ENCODE data around the gene CCDC40. TPM values are rescaled to one million over a fixed set of nuclear protein-coding genes. Genes with fewer than 3 reads are reported as not detected.

The CCDC40 gene, protein sequence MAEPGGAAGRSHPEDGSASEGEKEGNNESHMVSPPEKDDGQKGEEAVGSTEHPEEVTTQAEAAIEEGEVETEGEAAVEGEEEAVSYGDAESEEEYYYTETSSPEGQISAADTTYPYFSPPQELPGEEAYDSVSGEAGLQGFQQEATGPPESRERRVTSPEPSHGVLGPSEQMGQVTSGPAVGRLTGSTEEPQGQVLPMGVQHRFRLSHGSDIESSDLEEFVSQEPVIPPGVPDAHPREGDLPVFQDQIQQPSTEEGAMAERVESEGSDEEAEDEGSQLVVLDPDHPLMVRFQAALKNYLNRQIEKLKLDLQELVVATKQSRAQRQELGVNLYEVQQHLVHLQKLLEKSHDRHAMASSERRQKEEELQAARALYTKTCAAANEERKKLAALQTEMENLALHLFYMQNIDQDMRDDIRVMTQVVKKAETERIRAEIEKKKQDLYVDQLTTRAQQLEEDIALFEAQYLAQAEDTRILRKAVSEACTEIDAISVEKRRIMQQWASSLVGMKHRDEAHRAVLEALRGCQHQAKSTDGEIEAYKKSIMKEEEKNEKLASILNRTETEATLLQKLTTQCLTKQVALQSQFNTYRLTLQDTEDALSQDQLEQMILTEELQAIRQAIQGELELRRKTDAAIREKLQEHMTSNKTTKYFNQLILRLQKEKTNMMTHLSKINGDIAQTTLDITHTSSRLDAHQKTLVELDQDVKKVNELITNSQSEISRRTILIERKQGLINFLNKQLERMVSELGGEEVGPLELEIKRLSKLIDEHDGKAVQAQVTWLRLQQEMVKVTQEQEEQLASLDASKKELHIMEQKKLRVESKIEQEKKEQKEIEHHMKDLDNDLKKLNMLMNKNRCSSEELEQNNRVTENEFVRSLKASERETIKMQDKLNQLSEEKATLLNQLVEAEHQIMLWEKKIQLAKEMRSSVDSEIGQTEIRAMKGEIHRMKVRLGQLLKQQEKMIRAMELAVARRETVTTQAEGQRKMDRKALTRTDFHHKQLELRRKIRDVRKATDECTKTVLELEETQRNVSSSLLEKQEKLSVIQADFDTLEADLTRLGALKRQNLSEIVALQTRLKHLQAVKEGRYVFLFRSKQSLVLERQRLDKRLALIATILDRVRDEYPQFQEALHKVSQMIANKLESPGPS
- 5.4 TPM for total RNA-seq

DNA sequence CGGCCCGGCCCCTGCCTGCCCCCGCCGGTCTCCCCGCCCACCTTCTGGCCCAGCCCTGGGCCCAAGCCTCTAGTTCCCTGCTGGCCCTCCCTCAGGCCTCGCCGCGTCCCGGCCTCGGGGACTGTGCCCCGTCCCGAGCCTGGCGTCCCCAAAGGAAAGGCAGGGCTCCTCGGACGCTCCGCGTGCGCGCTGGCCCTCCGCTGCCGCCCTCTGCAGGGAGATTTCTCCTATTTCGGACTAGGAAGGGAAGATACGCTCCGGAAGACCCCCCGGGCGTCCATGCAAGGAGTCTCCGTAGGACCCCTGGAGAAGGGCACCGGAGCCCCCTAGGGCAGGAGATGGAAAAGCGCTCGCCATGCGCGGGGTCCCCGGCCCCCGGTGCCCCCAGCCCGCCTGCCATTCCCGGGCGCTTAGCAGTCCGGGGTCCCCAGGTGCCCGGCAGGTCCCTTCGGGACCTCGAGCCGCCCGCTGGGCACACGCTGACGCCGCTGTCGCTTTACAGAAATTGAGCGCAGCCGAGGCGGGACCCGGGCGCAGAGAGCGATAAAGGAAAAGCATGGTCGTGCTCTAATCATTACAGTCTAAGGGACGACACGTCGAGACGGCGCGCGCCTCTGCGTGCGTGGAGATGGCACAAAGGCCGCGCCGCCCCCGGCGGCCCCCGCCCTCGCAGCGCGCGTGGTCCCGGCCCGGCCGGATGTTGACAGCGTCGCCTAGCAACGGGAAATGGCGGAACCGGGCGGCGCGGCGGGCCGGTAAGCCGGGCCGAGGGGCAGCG is at the start of gene CCDC40:
CCDC40 (plus strand) TSS at position 706 of the 778 bp plus-strand sequence; CDS start at position 727, 21 bp downstream.
- Histone ChIP-seq H3K27ac (peak within 1 kb of the TSS; percentile 91 to 95), H3K36me3 (no peaks in the 10 kb centered on the region), H3K9me3 (no peaks in the 10 kb centered on the region), H3K4me1 (peaks cover 4 to 9% of the 10 kb centered on the region in 2 donors), H3K4me3 (peak within 1 kb of the TSS; percentile 91 to 98), H3K27me3 (no peaks in the 10 kb centered on the region)
- DNase-seq (ENCODE audit: low spot score in 2 of 2): peak in 1 of 2 donors; percentile 90
- TF ChIP-seq, protein P1, sequence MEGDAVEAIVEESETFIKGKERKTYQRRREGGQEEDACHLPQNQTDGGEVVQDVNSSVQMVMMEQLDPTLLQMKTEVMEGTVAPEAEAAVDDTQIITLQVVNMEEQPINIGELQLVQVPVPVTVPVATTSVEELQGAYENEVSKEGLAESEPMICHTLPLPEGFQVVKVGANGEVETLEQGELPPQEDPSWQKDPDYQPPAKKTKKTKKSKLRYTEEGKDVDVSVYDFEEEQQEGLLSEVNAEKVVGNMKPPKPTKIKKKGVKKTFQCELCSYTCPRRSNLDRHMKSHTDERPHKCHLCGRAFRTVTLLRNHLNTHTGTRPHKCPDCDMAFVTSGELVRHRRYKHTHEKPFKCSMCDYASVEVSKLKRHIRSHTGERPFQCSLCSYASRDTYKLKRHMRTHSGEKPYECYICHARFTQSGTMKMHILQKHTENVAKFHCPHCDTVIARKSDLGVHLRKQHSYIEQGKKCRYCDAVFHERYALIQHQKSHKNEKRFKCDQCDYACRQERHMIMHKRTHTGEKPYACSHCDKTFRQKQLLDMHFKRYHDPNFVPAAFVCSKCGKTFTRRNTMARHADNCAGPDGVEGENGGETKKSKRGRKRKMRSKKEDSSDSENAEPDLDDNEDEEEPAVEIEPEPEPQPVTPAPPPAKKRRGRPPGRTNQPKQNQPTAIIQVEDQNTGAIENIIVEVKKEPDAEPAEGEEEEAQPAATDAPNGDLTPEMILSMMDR (IDR thresholded peaks at IDR 0.05): no peak
- intact Hi-C loops (cut with DNase I): loop anchor here (1.0 to 5.0 kb wide), 2 partner anchors 28 to 66 kb away; partner anchors contain the start of gene GAA

DNA sequence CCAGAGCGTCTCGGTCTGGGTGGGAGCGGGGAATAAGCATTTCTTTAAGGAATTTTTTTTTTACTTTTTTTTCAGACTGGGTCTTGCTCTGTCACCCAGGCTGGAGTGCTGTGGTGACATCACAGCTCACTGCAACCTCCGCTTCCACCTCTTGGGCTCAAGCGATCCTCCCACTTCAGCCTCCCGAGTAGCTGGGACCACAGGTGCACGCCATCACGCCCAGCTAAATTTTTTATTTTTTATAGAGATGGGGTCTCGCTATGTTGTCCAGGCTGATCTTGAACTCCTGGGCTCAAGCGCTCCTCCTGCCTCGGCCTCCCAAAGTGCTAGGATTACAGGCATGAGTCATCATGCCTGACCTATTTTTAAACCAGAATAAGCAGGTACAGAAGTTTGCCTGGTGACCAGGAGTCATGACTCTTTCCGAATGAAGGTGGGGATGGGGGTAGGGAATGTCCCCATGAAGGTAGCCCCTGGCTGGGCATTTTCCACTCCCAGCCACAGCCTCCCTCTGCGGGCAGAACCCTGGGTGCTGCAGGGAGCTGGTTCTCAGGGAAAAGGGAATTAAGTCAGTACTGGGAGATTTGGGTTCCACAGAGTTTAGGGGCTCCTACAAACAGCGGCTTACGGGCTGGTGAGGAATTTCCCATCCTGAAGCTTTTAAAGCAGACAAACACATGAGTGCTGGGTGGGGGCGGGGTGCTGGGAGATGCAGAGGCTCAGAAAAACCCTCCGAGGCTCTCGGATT is 49.1 kb upstream of the CCDC40 start:
- Histone ChIP-seq H3K9me3 (no peaks in the 10 kb centered on the region), H3K4me1 (peaks cover 5 to 9% of the 10 kb centered on the region in 2 donors), H3K4me3 (no peak overlapping the region), H3K27ac (no peak overlapping the region), H3K27me3 (no peaks in the 10 kb centered on the region), H3K36me3 (no peaks in the 10 kb centered on the region)
- TF ChIP-seq, protein P1 (IDR thresholded peaks at IDR 0.05): no peak
- no peak for DNase-seq (ENCODE audit: low spot score in 2 of 2)
- intact Hi-C loops (cut with DNase I): no loop called here

DNA sequence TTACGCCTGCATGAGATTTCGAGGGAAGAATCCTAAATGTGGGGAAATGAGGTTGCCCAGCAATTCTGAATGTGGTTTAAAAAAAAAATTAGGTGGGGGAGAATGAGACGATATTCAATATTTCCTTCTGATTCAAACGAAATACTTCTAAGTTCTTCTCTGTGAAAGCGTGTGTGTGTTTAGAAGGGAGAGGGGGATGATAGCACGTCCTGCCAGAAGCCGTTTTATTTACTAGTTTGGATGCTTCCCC is 48.6 kb upstream of the CCDC40 start:
- peaks cover 5 to 13% of the 10 kb centered on the region in 2 donors for H3K4me1 ChIP-seq
- H3K27ac ChIP-seq: no peak overlapping the region
- H3K27me3 ChIP-seq: no peaks in the 10 kb centered on the region
- H3K36me3 ChIP-seq: no peaks in the 10 kb centered on the region
- no peak for DNase-seq (ENCODE audit: low spot score in 2 of 2)
- intact Hi-C loops (cut with DNase I): loop anchor here (2.0 kb wide), 1 partner anchor 245 kb away; no protein-coding TSS in a partner anchor
- H3K9me3 ChIP-seq: no peaks in the 10 kb centered on the region
- no peak overlapping the region for H3K4me3 ChIP-seq
- TF ChIP-seq, protein P1 (IDR thresholded peaks at IDR 0.05): no peak

DNA sequence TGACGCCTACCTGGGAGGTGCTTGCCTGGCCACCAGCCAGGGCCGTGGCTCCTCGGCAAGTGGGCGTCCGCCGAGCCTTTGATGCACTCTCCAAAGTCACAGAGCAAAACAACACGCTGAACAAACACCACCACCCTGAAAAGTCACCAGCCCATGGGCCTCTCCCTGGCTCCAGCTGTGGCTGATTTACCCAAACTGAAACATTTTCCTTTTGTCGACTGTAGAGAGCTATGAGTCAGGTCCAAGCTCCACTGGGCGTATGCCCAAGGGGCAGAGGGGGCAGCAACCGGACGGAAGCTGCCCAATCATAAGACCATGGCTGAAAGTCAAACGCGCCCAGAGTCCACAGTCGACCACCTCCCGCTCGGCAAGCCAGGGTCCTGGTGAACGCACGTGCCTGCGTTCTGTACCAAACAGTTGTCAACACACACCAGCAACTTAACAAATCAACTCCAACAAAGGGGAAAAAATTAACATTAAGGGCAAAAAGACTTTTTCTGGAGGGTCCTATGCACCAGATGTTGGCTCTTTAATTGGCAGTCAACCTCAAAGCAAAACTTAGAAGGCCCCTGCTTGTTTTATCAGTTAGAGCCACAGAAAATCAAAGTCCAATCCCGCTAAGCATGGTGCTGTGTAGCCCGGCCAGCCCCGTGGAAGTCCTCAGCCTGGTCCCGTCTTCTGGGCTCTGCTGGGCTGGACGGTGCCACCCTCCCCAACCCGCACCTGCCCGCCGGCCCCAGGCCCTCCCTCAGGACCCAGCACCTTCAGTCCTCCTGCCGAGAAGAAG is 48.1 kb upstream of the CCDC40 start:
- TF ChIP-seq, protein P1 (IDR thresholded peaks at IDR 0.05): no peak
- intact Hi-C loops (cut with DNase I): loop anchor here (2.0 kb wide), 1 partner anchor 246 kb away; no protein-coding TSS in a partner anchor
- Histone ChIP-seq H3K9me3 (no peaks in the 10 kb centered on the region), H3K4me1 (peaks cover 5 to 13% of the 10 kb centered on the region in 2 donors), H3K27me3 (no peaks in the 10 kb centered on the region), H3K27ac (no peak overlapping the region), H3K36me3 (no peaks in the 10 kb centered on the region), H3K4me3 (no peak overlapping the region)
- DNase-seq (ENCODE audit: low spot score in 2 of 2): no peak
